ENCODE results near the gene ABRACL.
"Not testable (repeated sequence)": the region's sequence is repeated elsewhere in the genome, so short reads cannot be mapped to it uniquely, and the experiment has no call there.

The ABRACL gene

GRCh38 chr6:139013185-139013800 is 15.3 kb upstream of the ABRACL start:
- DNase-seq = no peak

GRCh38 chr6:139014945-139015344 is 13.6 kb upstream of the ABRACL start:
- DNase-seq = no peak

- no peak for DNase-seq
Observed at GRCh38 chr6:139016337-139017213, 12.0 kb upstream of the ABRACL start.

- no peak for DNase-seq
Observed at GRCh38 chr6:139017227-139017626, 11.3 kb upstream of the ABRACL start.

GRCh38 chr6:139019722-139020121 is 8.8 kb upstream of the ABRACL start:
- no peak for DNase-seq

- no peak for DNase-seq
Observed at GRCh38 chr6:139020689-139021088, 7.9 kb upstream of the ABRACL start.

GRCh38 chr6:139025416-139025815 is 3.1 kb upstream of the ABRACL start:
- DNase-seq = not testable (repeated sequence)

- DNase-seq = peak; percentile 70
Observed at GRCh38 chr6:139027620-139028182, 844 bp upstream of the ABRACL start.

GRCh38 chr6:139028215-139028657 is 309 bp upstream of the ABRACL start:
- DNase-seq = no peak

GRCh38 chr6:139029470-139030227 is 1.1 kb downstream of the ABRACL start:
- DNase-seq = peak; percentile 38

GRCh38 chr6:139030228-139030963 is 1.9 kb downstream of the ABRACL start:
- no peak for DNase-seq

- peak; percentile 13 for DNase-seq
Observed at GRCh38 chr6:139037490-139037889, 8.9 kb downstream of the ABRACL start.

GRCh38 chr6:139044250-139044649 is 15.7 kb downstream of the ABRACL start:
- DNase-seq = no peak

GRCh38 chr6:139047677-139048076 is 19.1 kb downstream of the ABRACL start:
- no peak for DNase-seq

- DNase-seq = not testable (repeated sequence)
Observed at GRCh38 chr6:139048912-139049311, 20.4 kb downstream of the ABRACL start.

GRCh38 chr6:139050131-139050769 is 21.7 kb downstream of the ABRACL start:
- not testable (repeated sequence) for DNase-seq

- no peak for DNase-seq
Observed at GRCh38 chr6:139050770-139051313, 22.3 kb downstream of the ABRACL start.

GRCh38 chr6:139051396-139052060 is 23.0 kb downstream of the ABRACL start:
- no peak for DNase-seq

GRCh38 chr6:139053382-139053781 is 24.8 kb downstream of the ABRACL start:
- no peak for DNase-seq

- DNase-seq = no peak
Observed at GRCh38 chr6:139054001-139054400, 25.5 kb downstream of the ABRACL start.

- DNase-seq = no peak
Observed at GRCh38 chr6:139055709-139056108, 27.2 kb downstream of the ABRACL start.

All from NCI-H2171 treated with DMSO at 0.1 percent for 48 hours (cell line).